ENCODE results near the gene CLIC4. TPM values are rescaled to one million over a fixed set of nuclear protein-coding genes. Genes with fewer than 3 reads are reported as not detected.
"Not testable (repeated sequence)": the region's sequence is repeated elsewhere in the genome, so short reads cannot be mapped to it uniquely, and the experiment has no call there.

The CLIC4 gene
- total and polyA plus RNA-seq, 4 experiments from 2014 or later, result 0.62 to 3.8 (median 2.4) TPM

DNA sequence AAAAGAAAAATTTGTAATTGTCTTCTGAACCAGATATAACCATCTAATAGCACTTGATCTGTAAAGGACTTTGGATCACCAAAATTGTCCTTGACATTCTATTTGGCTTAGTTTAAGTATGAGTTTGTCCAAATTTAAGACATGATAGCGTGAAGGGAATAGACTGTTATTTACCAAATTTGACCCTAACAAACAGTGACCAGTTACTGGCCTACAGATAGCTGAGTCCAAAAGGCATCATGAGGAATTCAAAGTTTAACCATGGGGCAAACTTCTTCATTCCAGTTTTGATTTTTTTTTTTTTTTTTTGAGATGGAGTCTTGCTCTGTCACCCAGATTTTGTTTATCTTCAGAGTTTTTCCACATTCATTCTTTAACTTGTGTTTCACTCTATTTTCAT, 38.5 kb downstream of the CLIC4 start:
- Mint-ChIP-seq H3K27me3 (peaks cover 3 to 10% of the 10 kb centered on the region in 2 donors), H3K4me1 (no peaks in the 10 kb centered on the region), H3K36me3 (no peaks in the 10 kb centered on the region), H3K27ac (no peak overlapping the region), H3K4me3 (no peak overlapping the region), H3K9me3 (no peaks in the 10 kb centered on the region)
- Histone ChIP-seq H3K4me1 (ENCODE audit: insufficient read depth, low read length) (no peaks in the 10 kb centered on the region), H3K9me3 (ENCODE audit: control insufficient read depth in 1 of 2, low read length in 2 of 2) (no peaks in the 10 kb centered on the region), H3K27ac (ENCODE audit: low read depth, low read length) (no peak overlapping the region), H3K36me3 (ENCODE audit: insufficient read depth, low read length) (no peaks in the 10 kb centered on the region), H3K27me3 (ENCODE audit: insufficient read depth, low read length) (no peaks in the 10 kb centered on the region), H3K4me3 (ENCODE audit: low read length in 2 of 2) (no peak overlapping the region)
- ChIA-PET CTCF (ENCODE audit: partially characterized antibody) (no interaction called here), POLR2A (ENCODE audit: partially characterized antibody) (interaction anchor here (0.5 kb wide), 1 partner anchor 399 kb away, joined by 3 read pairs; no protein-coding TSS in a partner anchor)
- DNase-seq, result no peak
- intact Hi-C loops (cut with micrococcal nuclease), result no loop called here

- Histone ChIP-seq H3K27ac (ENCODE audit: low read depth, low read length) (no peak overlapping the region), H3K27me3 (ENCODE audit: insufficient read depth, low read length) (no peaks in the 10 kb centered on the region), H3K4me3 (ENCODE audit: low read length in 2 of 2) (no peak overlapping the region), H3K36me3 (ENCODE audit: insufficient read depth, low read length) (no peaks in the 10 kb centered on the region), H3K4me1 (ENCODE audit: insufficient read depth, low read length) (no peaks in the 10 kb centered on the region), H3K9me3 (ENCODE audit: control insufficient read depth in 1 of 2, low read length in 2 of 2) (no peaks in the 10 kb centered on the region)
- DNase-seq, result no peak
- Mint-ChIP-seq H3K9me3 (no peaks in the 10 kb centered on the region), H3K27ac (no peak overlapping the region), H3K36me3 (no peaks in the 10 kb centered on the region), H3K27me3 (peaks cover 3 to 4% of the 10 kb centered on the region in 2 donors), H3K4me1 (no peaks in the 10 kb centered on the region), H3K4me3 (no peak overlapping the region)
- POLR2A ChIA-PET (ENCODE audit: partially characterized antibody), result no interaction called here
- intact Hi-C loops (cut with micrococcal nuclease), result no loop called here
- CTCF ChIA-PET (ENCODE audit: partially characterized antibody), result interaction anchor here (0.8 kb wide), 1 partner anchor 97 kb away, joined by 4 read pairs; no protein-coding TSS in a partner anchor
These were observed 40.9 kb downstream of the CLIC4 start for GRCh38 chr1:24786191-24786590.

GRCh38 chr1:24790490-24790889, 45.2 kb downstream of the CLIC4 start:
- Histone ChIP-seq H3K4me1 (ENCODE audit: insufficient read depth, low read length) (no peaks in the 10 kb centered on the region), H3K36me3 (ENCODE audit: insufficient read depth, low read length) (no peaks in the 10 kb centered on the region), H3K4me3 (ENCODE audit: low read length in 2 of 2) (no peak overlapping the region), H3K27me3 (ENCODE audit: insufficient read depth, low read length) (no peaks in the 10 kb centered on the region), H3K27ac (ENCODE audit: low read depth, low read length) (no peak overlapping the region), H3K9me3 (ENCODE audit: control insufficient read depth in 1 of 2, low read length in 2 of 2) (no peaks in the 10 kb centered on the region)
- ChIA-PET POLR2A (ENCODE audit: partially characterized antibody) (no interaction called here), CTCF (ENCODE audit: partially characterized antibody) (no interaction called here)
- intact Hi-C loops (cut with micrococcal nuclease), result no loop called here
- Mint-ChIP-seq H3K4me3 (no peak overlapping the region), H3K36me3 (no peaks in the 10 kb centered on the region), H3K4me1 (no peaks in the 10 kb centered on the region), H3K27me3 (peaks cover 0 to 1% of the 10 kb centered on the region in 2 donors), H3K9me3 (no peaks in the 10 kb centered on the region), H3K27ac (no peak overlapping the region)
- no peak for DNase-seq

- H3K4me3 ChIP-seq (ENCODE audit: low read length in 2 of 2), result no peak overlapping the region
- ChIA-PET CTCF (ENCODE audit: partially characterized antibody) (no interaction called here), POLR2A (ENCODE audit: partially characterized antibody) (no interaction called here)
- no peaks in the 10 kb centered on the region for H3K36me3 ChIP-seq (ENCODE audit: insufficient read depth, low read length)
- no peaks in the 10 kb centered on the region for H3K27me3 Mint-ChIP-seq
- no peaks in the 10 kb centered on the region for H3K9me3 ChIP-seq (ENCODE audit: control insufficient read depth in 1 of 2, low read length in 2 of 2)
- H3K36me3 Mint-ChIP-seq, result no peaks in the 10 kb centered on the region
- H3K4me3 Mint-ChIP-seq, result no peak overlapping the region
- H3K27me3 ChIP-seq (ENCODE audit: insufficient read depth, low read length), result no peaks in the 10 kb centered on the region
- H3K27ac Mint-ChIP-seq, result no peak overlapping the region
- no peak for DNase-seq
- no peaks in the 10 kb centered on the region for H3K9me3 Mint-ChIP-seq
- no peaks in the 10 kb centered on the region for H3K4me1 Mint-ChIP-seq
- H3K4me1 ChIP-seq (ENCODE audit: insufficient read depth, low read length), result no peaks in the 10 kb centered on the region
- H3K27ac ChIP-seq (ENCODE audit: low read depth, low read length), result no peak overlapping the region
- intact Hi-C loops (cut with micrococcal nuclease), result no loop called here
These were observed 48.3 kb downstream of the CLIC4 start for GRCh38 chr1:24793447-24794129.

- H3K4me3 ChIP-seq (ENCODE audit: low read length in 2 of 2); H3K9me3 ChIP-seq (ENCODE audit: control insufficient read depth in 1 of 2, low read length in 2 of 2); H3K4me1 Mint-ChIP-seq; H3K36me3 ChIP-seq (ENCODE audit: insufficient read depth, low read length); DNase-seq; H3K27ac ChIP-seq (ENCODE audit: low read depth, low read length); H3K4me3 Mint-ChIP-seq; H3K27me3 ChIP-seq (ENCODE audit: insufficient read depth, low read length); H3K27ac Mint-ChIP-seq; H3K36me3 Mint-ChIP-seq; H3K4me1 ChIP-seq (ENCODE audit: insufficient read depth, low read length); CTCF ChIA-PET (ENCODE audit: partially characterized antibody); H3K9me3 Mint-ChIP-seq; H3K27me3 Mint-ChIP-seq; POLR2A ChIA-PET (ENCODE audit: partially characterized antibody); intact Hi-C loops (cut with micrococcal nuclease): not testable (repeated sequence)
These were observed 48.9 kb downstream of the CLIC4 start for GRCh38 chr1:24794130-24794502.

DNA sequence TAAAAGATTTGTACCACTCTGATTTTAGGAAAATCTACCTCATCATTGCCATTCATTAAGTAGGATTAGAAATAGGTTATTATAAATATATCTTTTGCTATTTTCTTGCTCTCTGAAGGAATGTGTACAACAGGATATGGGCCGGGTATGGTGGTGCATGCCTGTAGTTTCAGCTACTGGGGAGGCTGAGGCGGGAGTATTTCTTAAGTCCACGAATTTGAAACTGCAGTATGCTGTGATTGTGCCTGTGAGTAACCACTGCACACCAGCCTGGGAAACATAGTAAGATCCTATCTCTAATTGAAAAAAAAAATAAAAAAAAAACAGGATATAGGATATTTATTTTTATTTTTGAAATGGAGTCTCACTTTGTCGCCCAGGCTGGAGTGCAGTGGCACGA, 50.0 kb downstream of the CLIC4 start:
- H3K4me1 ChIP-seq (ENCODE audit: insufficient read depth, low read length), result no peaks in the 10 kb centered on the region
- ChIA-PET POLR2A (ENCODE audit: partially characterized antibody) (no interaction called here), CTCF (ENCODE audit: partially characterized antibody) (no interaction called here)
- H3K27me3 ChIP-seq (ENCODE audit: insufficient read depth, low read length), result no peaks in the 10 kb centered on the region
- Mint-ChIP-seq H3K36me3 (no peaks in the 10 kb centered on the region), H3K4me3 (no peak overlapping the region), H3K27ac (no peak overlapping the region), H3K9me3 (no peaks in the 10 kb centered on the region), H3K27me3 (no peaks in the 10 kb centered on the region), H3K4me1 (no peaks in the 10 kb centered on the region)
- intact Hi-C loops (cut with micrococcal nuclease), result no loop called here
- H3K4me3 ChIP-seq (ENCODE audit: low read length in 2 of 2), result no peak overlapping the region
- no peaks in the 10 kb centered on the region for H3K9me3 ChIP-seq (ENCODE audit: control insufficient read depth in 1 of 2, low read length in 2 of 2)
- H3K27ac ChIP-seq (ENCODE audit: low read depth, low read length), result no peak overlapping the region
- no peak for DNase-seq
- no peaks in the 10 kb centered on the region for H3K36me3 ChIP-seq (ENCODE audit: insufficient read depth, low read length)

GRCh38 chr1:24796524-24796923, 51.3 kb downstream of the CLIC4 start:
- DNase-seq, result no peak
- Mint-ChIP-seq H3K9me3 (no peaks in the 10 kb centered on the region), H3K4me3 (no peak overlapping the region), H3K36me3 (no peaks in the 10 kb centered on the region), H3K27ac (no peak overlapping the region), H3K4me1 (no peaks in the 10 kb centered on the region), H3K27me3 (no peaks in the 10 kb centered on the region)
- CTCF ChIA-PET (ENCODE audit: partially characterized antibody), result no interaction called here
- no peak overlapping the region for H3K4me3 ChIP-seq (ENCODE audit: low read length in 2 of 2)
- H3K27me3 ChIP-seq (ENCODE audit: insufficient read depth, low read length), result no peaks in the 10 kb centered on the region
- H3K36me3 ChIP-seq (ENCODE audit: insufficient read depth, low read length), result no peaks in the 10 kb centered on the region
- H3K9me3 ChIP-seq (ENCODE audit: control insufficient read depth in 1 of 2, low read length in 2 of 2), result no peaks in the 10 kb centered on the region
- intact Hi-C loops (cut with micrococcal nuclease), result no loop called here
- H3K4me1 ChIP-seq (ENCODE audit: insufficient read depth, low read length), result no peaks in the 10 kb centered on the region
- H3K27ac ChIP-seq (ENCODE audit: low read depth, low read length), result no peak overlapping the region
- POLR2A ChIA-PET (ENCODE audit: partially characterized antibody), result no interaction called here

DNA sequence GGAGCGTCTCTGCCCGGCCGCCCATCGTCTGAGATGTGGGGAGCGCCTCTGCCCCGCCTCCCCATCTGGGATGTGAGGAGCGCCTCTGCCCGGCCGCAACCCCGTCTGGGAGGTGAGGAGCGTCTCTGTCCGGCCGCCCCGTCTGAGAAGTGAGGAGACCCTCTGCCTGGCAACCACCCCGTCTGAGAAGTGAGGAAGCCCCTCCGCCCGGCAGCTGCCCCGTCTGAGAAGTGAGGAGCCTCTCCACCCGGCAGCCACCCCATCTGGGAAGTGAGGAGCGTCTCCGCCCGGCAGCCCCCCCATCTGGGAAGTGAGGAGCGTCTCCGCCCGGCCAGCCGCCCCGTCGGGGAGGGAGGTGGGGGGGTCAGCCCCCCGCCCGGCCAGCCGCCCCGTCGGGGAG, 54.0 kb downstream of the CLIC4 start:
- H3K9me3 ChIP-seq (ENCODE audit: control insufficient read depth in 1 of 2, low read length in 2 of 2); DNase-seq; H3K36me3 ChIP-seq (ENCODE audit: insufficient read depth, low read length); H3K27me3 Mint-ChIP-seq; H3K4me3 Mint-ChIP-seq; H3K36me3 Mint-ChIP-seq; H3K4me1 Mint-ChIP-seq; CTCF ChIA-PET (ENCODE audit: partially characterized antibody); H3K9me3 Mint-ChIP-seq; H3K4me3 ChIP-seq (ENCODE audit: low read length in 2 of 2); H3K27ac Mint-ChIP-seq; H3K4me1 ChIP-seq (ENCODE audit: insufficient read depth, low read length); H3K27ac ChIP-seq (ENCODE audit: low read depth, low read length); intact Hi-C loops (cut with micrococcal nuclease); H3K27me3 ChIP-seq (ENCODE audit: insufficient read depth, low read length); POLR2A ChIA-PET (ENCODE audit: partially characterized antibody): not testable (repeated sequence)

All from CD4-positive, alpha-beta memory T cell (primary cell).